SU-DHL-6 (cell line): Measurements from ENCODE around the gene C22orf15.
A peak's percentile ranks its signal among the peaks of the same experiment; 100 is the strongest.

Experiments used
- H2AFZ ChIP-seq: fragments of 200-600 bp; sonication (generic); 2 replicates; pipeline ENCODE4 v1.6.1; 2014; ENCODE audit warnings: low read depth, mild to moderate bottlenecking, moderate library complexity, mixed read lengths, antibody characterized with exemption, low read length; ENCODE audit not compliant: severe bottlenecking
- H3F3A ChIP-seq: fragments of 200-600 bp; shearing (Covaris generic); 2 replicates; pipeline ENCODE4 v1.6.0; 2016; ENCODE audit warnings: antibody characterized with exemption, mild to moderate bottlenecking; ENCODE audit not compliant: insufficient read depth
- H3K27ac ChIP-seq: fragments of 200-600 bp; sonication (generic); 2 replicates; pipeline ENCODE4 v1.5.1; 2016; ENCODE audit warnings: low read depth, mild to moderate bottlenecking, low read length, moderate library complexity, mixed read lengths
- H3K27me3 ChIP-seq: fragments of 200-600 bp; sonication (generic), shearing (Covaris generic); 2 replicates; pipeline ENCODE4 v1.6.0; 2014; ENCODE audit warnings: mild to moderate bottlenecking, low read length
- H3K36me3 ChIP-seq: fragments of 200-600 bp; sonication (generic); 2 replicates; pipeline ENCODE4 v1.6.1; 2014; ENCODE audit warnings: mild to moderate bottlenecking, low read length, mixed read lengths
- H3K4me2 ChIP-seq: fragments of 300-600, 200-600 bp; shearing (Covaris generic), sonication (generic); 2 replicates; pipeline ENCODE4 v1.6.0; 2014; ENCODE audit warnings: low read length, low read depth, mild to moderate bottlenecking; ENCODE audit not compliant: poor library complexity, severe bottlenecking
- H3K4me3 ChIP-seq: fragments of 200-600 bp; sonication (generic); 2 replicates; pipeline ENCODE4 v1.5.1; 2014; ENCODE audit warnings: antibody characterized with exemption, low read length, mild to moderate bottlenecking, mixed read lengths; ENCODE audit not compliant: insufficient read depth, poor library complexity, severe bottlenecking
- H3K79me2 ChIP-seq: fragments of 200-600 bp; sonication (generic); 2 replicates; pipeline ENCODE4 v1.6.1; 2014; ENCODE audit warnings: mild to moderate bottlenecking, low read length, moderate library complexity; ENCODE audit not compliant: insufficient read depth
- H3K9ac ChIP-seq: fragments of 200-600 bp; sonication (generic); 2 replicates; pipeline ENCODE4 v1.7.0; 2014; ENCODE audit warnings: mild to moderate bottlenecking, low read length
- H3K9me2 ChIP-seq: fragments of 200-600 bp; sonication (generic); replicated peaks from 2 replicates; pipeline ENCODE4 v1.6.1; 2014; ENCODE audit warnings: low read length; ENCODE audit not compliant: insufficient read depth
- H3K9me3 ChIP-seq: fragments of 200-600 bp; sonication (generic); 2 replicates; pipeline ENCODE4 v1.6.1; 2014; ENCODE audit warnings: low read length, mixed read lengths; ENCODE audit not compliant: insufficient read depth
- H4K20me1 ChIP-seq: fragments of 200-600 bp; sonication (generic); 2 replicates; pipeline ENCODE4 v1.6.1; 2014; ENCODE audit warnings: low read depth, mild to moderate bottlenecking, antibody characterized with exemption, low read length, moderate library complexity, mixed read lengths
- EZH2phosphoT487 ChIP-seq: fragments of 200-600 bp; sonication (generic), shearing (Covaris generic); conservative IDR thresholded peaks from 2 replicates; pipeline ENCODE4 v1.6.1; 2018; ENCODE audit warnings: mild to moderate bottlenecking, antibody characterized with exemption, low read length, moderate library complexity, mixed read lengths
- TF ChIP-seq, protein P1 (sequence below): fragments of 200-600 bp; sonication (generic); IDR thresholded peaks from one replicate; pipeline ENCODE4 v1.5.1; 2017; ENCODE audit warnings: antibody characterized with exemption, mild to moderate bottlenecking, low read length, moderate library complexity; ENCODE audit not compliant: insufficient read depth, poor library complexity, severe bottlenecking

The C22orf15 gene, protein sequence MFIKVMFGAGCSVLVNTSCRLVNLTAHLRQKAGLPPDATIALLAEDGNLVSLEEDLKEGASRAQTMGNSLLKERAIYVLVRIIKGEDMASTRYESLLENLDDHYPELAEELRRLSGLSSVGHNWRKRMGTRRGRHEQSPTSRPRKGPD

DNA sequence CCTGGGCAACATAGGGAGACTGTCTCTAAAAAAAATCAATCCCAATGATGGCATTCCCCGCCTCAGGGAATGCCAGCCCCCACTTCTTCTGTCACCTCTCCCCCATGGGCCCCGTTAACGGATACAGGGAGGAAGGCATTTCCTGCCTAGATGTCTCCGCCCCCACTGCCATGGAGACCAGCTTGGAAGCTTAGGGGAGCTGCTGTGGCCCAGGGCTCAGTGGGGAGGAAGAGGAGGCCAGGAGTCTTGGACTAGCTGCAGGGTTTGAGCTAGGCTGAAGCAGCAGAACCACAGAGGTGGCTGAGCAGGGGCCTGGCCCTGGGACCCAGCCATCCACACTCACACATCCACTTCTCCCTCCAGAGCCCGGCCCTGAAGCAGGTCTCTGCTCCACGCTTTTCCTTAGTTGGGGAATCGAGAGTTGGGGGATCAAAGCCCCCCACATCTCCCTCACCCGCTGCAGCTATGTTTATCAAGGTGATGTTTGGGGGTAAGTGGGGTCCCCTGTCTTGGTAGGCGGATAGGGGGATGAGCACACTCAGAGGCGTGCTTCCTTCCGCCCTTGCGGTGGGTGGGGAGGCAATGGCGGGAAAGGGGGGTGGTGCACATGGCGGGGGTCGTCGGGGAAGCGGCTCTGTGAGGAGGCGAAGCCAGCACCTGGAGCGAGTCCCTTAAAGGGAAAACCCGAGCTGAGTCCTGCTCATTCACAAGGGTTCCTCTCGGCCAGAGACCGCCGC lies at the start of gene C22orf15:
Gene C22orf15 (plus strand): TSS at position 149 of the 737 bp plus-strand sequence. CDS start 317 bp downstream, at position 466.
- Histone ChIP-seq H3K9ac (peak within 1 kb of the TSS; percentile 15; the same call in 1 of the 2 replicates), H3K9me2 (no peaks in the 10 kb centered on the region), H3K27me3 (no peaks in the 10 kb centered on the region), H3K4me3 (peak within 1 kb of the TSS; percentile 2), H3K36me3 (no peaks in the 10 kb centered on the region), H4K20me1 (no peaks in the 10 kb centered on the region), H3K4me2 (peak within 1 kb of the TSS; percentile 34), H3K9me3 (no peaks in the 10 kb centered on the region), H2AFZ (no peak within 1 kb of the TSS), H3K79me2 (peaks cover 5% of the 10 kb centered on the region; the same call in 1 of the 2 replicates), H3F3A (peaks cover 7% of the 10 kb centered on the region; the same call in 1 of the 2 replicates), H3K27ac (peak within 1 kb of the TSS; percentile 37)
- TF ChIP-seq, protein P1, sequence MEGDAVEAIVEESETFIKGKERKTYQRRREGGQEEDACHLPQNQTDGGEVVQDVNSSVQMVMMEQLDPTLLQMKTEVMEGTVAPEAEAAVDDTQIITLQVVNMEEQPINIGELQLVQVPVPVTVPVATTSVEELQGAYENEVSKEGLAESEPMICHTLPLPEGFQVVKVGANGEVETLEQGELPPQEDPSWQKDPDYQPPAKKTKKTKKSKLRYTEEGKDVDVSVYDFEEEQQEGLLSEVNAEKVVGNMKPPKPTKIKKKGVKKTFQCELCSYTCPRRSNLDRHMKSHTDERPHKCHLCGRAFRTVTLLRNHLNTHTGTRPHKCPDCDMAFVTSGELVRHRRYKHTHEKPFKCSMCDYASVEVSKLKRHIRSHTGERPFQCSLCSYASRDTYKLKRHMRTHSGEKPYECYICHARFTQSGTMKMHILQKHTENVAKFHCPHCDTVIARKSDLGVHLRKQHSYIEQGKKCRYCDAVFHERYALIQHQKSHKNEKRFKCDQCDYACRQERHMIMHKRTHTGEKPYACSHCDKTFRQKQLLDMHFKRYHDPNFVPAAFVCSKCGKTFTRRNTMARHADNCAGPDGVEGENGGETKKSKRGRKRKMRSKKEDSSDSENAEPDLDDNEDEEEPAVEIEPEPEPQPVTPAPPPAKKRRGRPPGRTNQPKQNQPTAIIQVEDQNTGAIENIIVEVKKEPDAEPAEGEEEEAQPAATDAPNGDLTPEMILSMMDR = no peak
- no peak for TF ChIP-seq EZH2phosphoT487

DNA sequence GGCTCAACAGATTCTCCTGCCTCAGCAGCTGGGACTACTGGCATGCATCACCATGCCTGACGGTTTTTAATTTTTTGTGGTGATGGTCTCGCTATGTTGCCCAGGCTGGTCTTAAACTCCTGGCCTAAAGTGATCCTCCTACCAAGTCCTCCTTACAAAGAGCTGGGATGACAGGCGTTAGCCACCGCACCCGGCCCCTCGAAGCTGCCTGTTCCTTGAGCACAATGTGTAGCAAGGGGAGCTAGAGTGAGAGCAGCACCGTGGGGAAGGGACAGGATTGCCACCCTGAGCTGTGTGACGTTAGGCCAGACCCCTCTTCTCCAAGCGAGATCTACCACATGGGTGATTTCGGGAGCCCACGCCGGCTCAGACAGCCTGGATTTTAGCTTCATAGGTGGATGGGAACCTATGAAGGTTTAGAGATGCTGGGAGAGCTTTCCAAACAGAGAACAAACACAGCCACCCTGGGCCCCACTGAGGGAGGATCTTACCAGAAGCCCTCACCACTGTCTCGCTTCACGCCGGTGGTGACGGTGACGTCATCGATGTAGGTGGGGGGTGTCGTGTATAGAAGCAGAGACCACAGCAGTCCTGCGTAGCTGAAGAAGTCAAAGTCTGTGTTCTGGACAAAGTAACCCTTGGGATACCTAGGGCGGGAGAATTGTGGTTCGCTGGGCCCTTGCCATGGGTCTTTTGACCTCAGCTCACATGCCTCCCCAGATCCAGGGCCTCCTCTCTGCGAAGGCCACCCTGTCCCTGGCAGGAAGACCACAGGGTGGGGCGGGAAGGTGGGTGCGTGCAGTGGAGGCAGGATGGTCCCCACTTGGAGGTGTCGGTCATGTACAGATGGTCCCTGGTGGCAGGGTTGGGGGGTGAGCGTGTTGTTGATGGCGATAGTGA lies 48.8 kb upstream of the C22orf15 start:
- Histone ChIP-seq H4K20me1 (no peaks in the 10 kb centered on the region), H3K4me2 (no peak overlapping the region), H3K9me2 (no peaks in the 10 kb centered on the region), H3K9me3 (no peaks in the 10 kb centered on the region), H2AFZ (no peak overlapping the region), H3K79me2 (peaks cover 15% of the 10 kb centered on the region), H3K4me3 (no peak overlapping the region), H3K27me3 (no peaks in the 10 kb centered on the region), H3K27ac (no peak overlapping the region), H3F3A (no peaks in the 10 kb centered on the region), H3K9ac (no peak overlapping the region), H3K36me3 (peaks cover 3% of the 10 kb centered on the region; the same call in 1 of the 2 replicates)
- TF ChIP-seq EZH2phosphoT487 = no peak
- TF ChIP-seq, protein P1 = no peak

DNA sequence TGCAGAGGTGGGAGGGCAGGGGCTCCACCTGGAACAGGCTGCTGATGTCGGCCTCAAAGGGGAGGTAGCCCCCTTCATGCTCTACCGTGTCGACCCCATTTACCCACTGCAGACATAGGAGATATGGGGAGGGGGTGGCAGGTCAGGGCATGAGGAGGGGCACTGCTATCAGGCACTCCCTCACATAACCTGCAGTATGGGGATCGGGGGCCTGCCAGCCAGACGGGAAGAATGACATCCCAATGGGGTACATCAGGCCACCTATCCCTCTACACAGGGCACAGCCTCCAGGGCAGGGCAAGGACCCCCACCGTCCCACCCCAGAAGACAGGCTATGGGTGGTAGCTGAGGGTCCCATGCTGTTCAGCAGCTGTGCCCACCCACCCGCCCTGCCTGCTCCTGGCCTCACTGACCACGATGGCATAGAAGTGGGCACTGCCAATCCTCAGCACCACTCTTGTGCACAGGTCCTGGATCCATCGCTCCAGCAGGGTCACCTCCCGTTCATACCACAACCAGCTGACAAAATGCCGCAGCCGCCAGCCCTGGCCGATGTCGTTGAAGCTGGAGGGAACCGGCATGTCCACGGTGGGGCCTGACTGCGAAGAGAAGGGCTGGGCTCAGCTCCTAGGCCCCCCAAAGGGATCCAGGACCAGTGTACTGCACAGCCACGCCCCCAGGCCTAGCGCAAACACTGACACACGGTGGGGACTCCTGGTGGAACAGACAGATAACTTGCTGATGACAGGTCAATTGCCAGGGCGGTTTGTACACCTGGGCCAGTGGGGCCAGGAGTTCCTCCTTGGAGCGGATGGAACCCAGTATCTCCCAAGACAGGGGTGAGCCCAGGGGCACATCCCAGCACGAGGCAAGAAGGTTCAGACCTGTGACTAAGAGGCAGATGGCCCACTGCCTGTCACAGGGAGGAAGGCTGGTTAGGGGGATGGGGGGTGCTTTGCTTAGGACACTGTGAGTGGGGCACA lies 47.9 kb upstream of the C22orf15 start:
- Histone ChIP-seq H3K9me3 (no peaks in the 10 kb centered on the region), H3K36me3 (0 out of 2 replicates have a peak, but pooled peaks cover under 1% of the 10 kb centered on the region), H3K27me3 (no peaks in the 10 kb centered on the region), H3F3A (no peaks in the 10 kb centered on the region), H4K20me1 (no peaks in the 10 kb centered on the region), H3K9me2 (no peaks in the 10 kb centered on the region), H3K4me3 (no peak overlapping the region), H2AFZ (no peak overlapping the region), H3K27ac (no peak overlapping the region), H3K9ac (no peak overlapping the region), H3K79me2 (peaks cover 15% of the 10 kb centered on the region), H3K4me2 (no peak overlapping the region)
- no peak for TF ChIP-seq EZH2phosphoT487
- TF ChIP-seq, protein P1 = no peak
